Lung (tissue), 12 donors: ENCODE measurements around the gene CCNL2. TPM values are rescaled to one million over a fixed set of nuclear protein-coding genes. Genes with fewer than 3 reads are reported as not detected.

ENCODE experiments used
- ATAC-seq: fragments of 200-7000 bp; cut with Tn5 transposase; one replicate; pipeline ENCODE4 v1.9.1; 2020; ENCODE audit warnings: moderate number of reproducible peaks; ENCODE audit not compliant: insufficient read depth, low FRiP score
- DNase-seq, 3 donors: peaks; one replicate each; pipeline ENCODE4 v3.0.0-alpha.2; 2013 to 2017
- H3K27ac ChIP-seq, 2 donors: one replicate each; pipeline ENCODE4 v1.5.1; 2013; ENCODE audit warnings: mild to moderate bottlenecking in 2 of 2, moderate library complexity in 2 of 2, control low read depth in 1 of 2, inconsistent platforms in 1 of 2, low read depth in 1 of 2, low read length in 1 of 2
- H3K27me3 ChIP-seq, 3 donors: one replicate each; pipeline ENCODE4 v1.5.1; 2013; ENCODE audit warnings: low read length in 2 of 3; ENCODE audit not compliant: control insufficient read depth in 3 of 3, insufficient read depth in 3 of 3
- H3K36me3 ChIP-seq, 4 donors: one replicate each; pipeline ENCODE4 v1.5.1; 2013; ENCODE audit warnings: low read length in 4 of 4, mild to moderate bottlenecking in 1 of 4, moderate library complexity in 1 of 4; ENCODE audit not compliant: control insufficient read depth in 4 of 4, insufficient read depth in 4 of 4
- H3K4me1 ChIP-seq, 5 donors: one replicate each; pipeline ENCODE4 v1.5.1; 2013; ENCODE audit warnings: low read length in 5 of 5, mild to moderate bottlenecking in 2 of 5, moderate library complexity in 1 of 5; ENCODE audit not compliant: control insufficient read depth in 5 of 5, insufficient read depth in 5 of 5
- H3K4me3 ChIP-seq: one replicate; pipeline ENCODE4 v1.5.1; 2013; ENCODE audit warnings: mild to moderate bottlenecking, control low read depth, moderate library complexity
- H3K9ac ChIP-seq, 2 donors: one replicate each; pipeline ENCODE4 v1.5.1; 2013; ENCODE audit warnings: low read length in 2 of 2, control low read depth in 1 of 2; ENCODE audit not compliant: insufficient read depth in 1 of 2
- H3K9me3 ChIP-seq, 4 donors: one replicate each; pipeline ENCODE4 v1.5.1; 2013; ENCODE audit warnings: low read length in 3 of 4, mild to moderate bottlenecking in 1 of 4, moderate library complexity in 1 of 4; ENCODE audit not compliant: control insufficient read depth in 4 of 4, insufficient read depth in 3 of 4
- CTCF ChIP-seq: IDR thresholded peaks from 2 replicates; pipeline ENCODE4 v1.5.1; 2012; ENCODE audit warnings: mild to moderate bottlenecking; ENCODE audit errors: control extremely low read depth, extremely low read depth
- WGBS, 2 donors: extraction: QIAGEN DNeasy Blood & Tissue Kit; methylation state at CpG; one replicate each; pipeline ENCODE4 v1.1.7; 2013; 5-methylcytosine and 5-hydroxymethylcytosine counted together
- polyA plus RNA-seq, 2 donors: library from polyadenylated mRNA; stranded (reverse); fragments of 200-250 nt; gene quantifications; one replicate each; pipeline ENCODE4 v1.2.1, GENCODE V29; 2013
- total RNA-seq, 2 donors: library from RNA; depleted of rRNA in 1 of 2; stranded (reverse); fragments of >200 nt in 1 of 2; gene quantifications; one replicate each; pipeline ENCODE4 v1.2.1, GENCODE V29; 2014 to 2021
- donor health status: control.
- donor health status: control.
- donor health status: Bipolar disorder and iron deficiency.
- donor health status: healthy.
- donor health status: DM: yes; HTN: yes; CAD: no.

The CCNL2 gene
- total and polyA plus RNA-seq, 4 donors, result 97.9 to 385 (median 193) TPM

GRCh38 chr1:1352786-1353388 lies 46.2 kb downstream of the CCNL2 start:
- DNase-seq (no peak), ATAC-seq (no peak)
- Histone ChIP-seq H3K9ac (no peak overlapping the region), H3K4me3 (no peak overlapping the region), H3K9me3 (peaks cover 0 to 2% (median 0%) of the 10 kb centered on the region in 4 donors), H3K27me3 (no peaks in the 10 kb centered on the region), H3K4me1 (peaks cover 0 to 26% (median 7%) of the 10 kb centered on the region in 5 donors), H3K27ac (no peak overlapping the region), H3K36me3 (peaks cover 0 to 14% (median 5%) of the 10 kb centered on the region in 4 donors)
- TF ChIP-seq CTCF, result no peak
- WGBS, 2 donors, result 24 to 31% methylated on average over 5 of the region's 5 CpGs

- peaks cover 0 to 31% (median 16%) of the 10 kb centered on the region in 5 donors for H3K4me1 ChIP-seq
- H3K4me3 ChIP-seq, result no peak overlapping the region
- no peaks in the 10 kb centered on the region for H3K27me3 ChIP-seq
- H3K27ac ChIP-seq, result peak overlapping the region in 1 of 2 donors; percentile 2
- peaks cover 0 to 2% (median 0%) of the 10 kb centered on the region in 4 donors for H3K9me3 ChIP-seq
- peak; percentile 50 to 72 (median 54) for DNase-seq
- no peak for TF ChIP-seq CTCF
- H3K9ac ChIP-seq, result no peak overlapping the region
- no peak for ATAC-seq
- H3K36me3 ChIP-seq, result peaks cover 0 to 14% (median 5%) of the 10 kb centered on the region in 4 donors
- 64 to 74% methylated on average over 28 to 29 of the region's 29 CpGs for WGBS, 2 donors
Observed at GRCh38 chr1:1351511-1352427, 47.4 kb downstream of the CCNL2 start.

GRCh38 chr1:1349256-1350012 lies 49.7 kb downstream of the CCNL2 start, which contains the start of gene DVL1:
Gene DVL1 (minus strand): TSS chr1:1349418. CDS start chr1:1349065, 353 bp downstream.
- DNase-seq (peak; percentile 79 to 86 (median 84)), ATAC-seq (peak; percentile 42)
- Histone ChIP-seq H3K4me1 (peaks cover 0 to 35% (median 21%) of the 10 kb centered on the region in 5 donors), H3K27me3 (no peaks in the 10 kb centered on the region), H3K9me3 (peaks cover 0 to 2% (median 0%) of the 10 kb centered on the region in 4 donors), H3K27ac (peak within 1 kb of the TSS; percentile 82 to 86), H3K36me3 (peaks cover 0 to 10% (median 5%) of the 10 kb centered on the region in 4 donors), H3K9ac (peak within 1 kb of the TSS in 1 of 2 donors; percentile 5), H3K4me3 (peak within 1 kb of the TSS; percentile 78)
- 0 to 1% methylated on average over 26 to 121 of the region's 122 CpGs for WGBS, 2 donors
- TF ChIP-seq CTCF, result no peak
